ENCODE data around the gene PLEKHG2.
A peak's percentile ranks its signal among the peaks of the same experiment; 100 is the strongest.

Gene PLEKHG2

DNA sequence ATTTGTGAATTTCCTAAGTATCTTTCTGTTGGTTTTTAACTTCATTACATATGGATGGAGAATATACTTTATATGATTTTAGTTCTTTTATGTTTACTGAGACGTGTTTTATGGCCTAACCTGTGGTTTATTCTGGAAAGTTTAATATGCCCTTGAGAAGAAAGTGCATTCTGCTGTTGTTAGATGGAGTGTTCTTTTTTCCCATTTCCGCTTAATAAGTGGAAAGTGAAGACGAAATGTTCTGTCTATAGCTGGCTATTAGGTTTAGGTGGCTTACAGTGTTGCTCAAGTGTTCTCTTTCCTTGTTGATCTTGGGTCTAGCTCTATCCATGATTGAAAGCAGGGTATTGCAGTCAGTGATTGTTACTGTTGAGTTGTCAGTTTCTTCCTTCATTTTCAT lies 50.9 kb downstream of the PLEKHG2 start:
- no peak for DNase-seq

DNA sequence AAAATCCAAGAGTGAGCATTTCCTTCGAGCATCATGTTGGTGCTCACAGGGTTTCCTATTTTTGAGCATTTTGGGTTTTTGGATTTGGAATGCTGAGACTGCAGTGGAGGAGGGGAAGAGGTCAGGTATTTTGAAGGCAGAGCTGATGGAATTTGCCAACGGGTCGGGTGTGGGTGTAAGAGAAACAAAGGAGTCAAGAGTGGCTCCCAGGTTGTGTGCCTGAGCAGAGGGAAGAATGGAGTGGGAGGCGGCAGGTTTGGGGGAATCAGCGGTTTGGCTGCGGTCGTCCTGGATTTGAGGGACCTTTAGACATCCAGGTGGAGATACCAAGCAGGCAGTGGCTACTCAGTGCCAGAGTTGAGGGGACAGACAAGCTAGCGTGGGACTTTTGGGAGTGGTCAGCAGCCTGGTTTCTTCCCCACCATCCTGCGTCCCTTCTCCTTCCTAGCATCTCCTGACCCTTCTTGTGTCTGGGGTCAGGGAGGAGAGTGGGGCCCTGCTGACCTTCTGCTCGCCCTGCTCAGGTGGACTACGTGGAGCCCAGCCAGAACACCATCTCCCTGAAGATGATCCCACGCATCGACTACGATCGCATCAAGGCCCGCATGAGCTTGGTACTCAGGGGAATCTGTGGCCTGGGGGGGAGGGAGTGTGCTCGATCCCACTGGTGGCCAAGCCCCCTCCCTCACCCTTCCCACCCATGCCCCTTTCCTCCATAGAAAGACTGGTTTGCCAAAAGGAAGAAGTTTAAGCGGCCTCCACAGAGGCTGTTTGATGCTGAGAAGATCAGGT lies 53.7 kb downstream of the PLEKHG2 start:
- DNase-seq = no peak

DNA sequence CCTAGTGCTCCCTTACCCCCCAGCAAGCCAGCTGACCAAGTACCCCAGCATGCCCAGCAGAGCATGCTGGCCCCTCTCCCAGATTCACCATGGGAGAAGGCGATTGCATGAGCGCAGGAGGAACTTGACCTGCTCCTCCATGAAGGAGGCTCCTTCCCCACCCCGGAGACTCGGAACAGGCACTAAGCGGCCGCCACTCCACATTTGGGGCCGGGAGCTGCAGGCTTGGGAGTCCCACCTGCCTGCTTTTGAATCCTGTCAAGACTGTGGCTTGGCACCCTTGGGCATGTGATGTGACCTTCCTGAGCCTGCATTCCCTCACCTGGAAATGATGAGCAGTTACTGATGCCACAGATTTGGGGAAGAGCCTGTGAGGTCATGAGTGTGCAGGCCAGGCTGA lies 55.5 kb downstream of the PLEKHG2 start:
- DNase-seq = no peak

DNA sequence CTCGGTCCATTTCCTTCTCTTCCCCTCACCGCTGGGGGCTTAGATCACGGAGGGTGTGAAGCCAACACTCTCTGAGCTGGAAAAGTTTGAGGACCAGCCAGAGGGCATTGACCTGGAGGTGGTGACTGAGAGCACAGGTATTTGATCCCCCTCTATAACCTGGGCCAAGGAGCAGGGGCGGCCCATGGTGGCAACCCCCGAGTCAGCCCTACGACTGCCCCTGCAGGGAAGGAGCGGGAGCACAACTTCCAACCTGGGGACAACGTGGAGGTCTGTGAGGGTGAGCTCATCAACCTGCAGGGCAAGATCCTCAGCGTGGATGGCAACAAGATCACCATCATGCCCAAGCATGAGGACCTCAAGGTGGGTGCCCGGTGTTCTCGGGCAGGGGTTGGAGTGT lies 56.6 kb downstream of the PLEKHG2 start:
- DNase-seq = no peak

DNA sequence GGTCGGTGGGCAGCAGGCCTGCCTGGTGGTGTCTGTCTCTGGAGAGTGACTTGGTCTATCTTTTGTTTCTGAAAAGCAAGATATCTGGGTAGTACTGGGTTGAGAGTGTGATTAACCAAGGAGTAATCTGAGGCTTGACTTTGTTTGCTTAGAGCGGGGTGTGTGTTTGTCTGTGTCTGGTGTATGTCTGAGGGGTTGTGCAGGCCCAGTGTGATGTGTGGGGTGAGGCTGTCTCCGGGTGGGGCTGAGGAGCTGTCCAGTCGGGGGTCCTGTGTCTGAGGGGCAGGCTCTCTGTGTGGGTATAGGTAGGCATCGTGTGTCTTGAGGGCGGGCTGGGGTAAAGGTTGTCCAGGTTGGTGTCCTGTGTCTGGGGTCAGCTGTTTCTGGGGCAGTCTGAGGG lies 57.1 kb downstream of the PLEKHG2 start:
- DNase-seq = no peak

DNA sequence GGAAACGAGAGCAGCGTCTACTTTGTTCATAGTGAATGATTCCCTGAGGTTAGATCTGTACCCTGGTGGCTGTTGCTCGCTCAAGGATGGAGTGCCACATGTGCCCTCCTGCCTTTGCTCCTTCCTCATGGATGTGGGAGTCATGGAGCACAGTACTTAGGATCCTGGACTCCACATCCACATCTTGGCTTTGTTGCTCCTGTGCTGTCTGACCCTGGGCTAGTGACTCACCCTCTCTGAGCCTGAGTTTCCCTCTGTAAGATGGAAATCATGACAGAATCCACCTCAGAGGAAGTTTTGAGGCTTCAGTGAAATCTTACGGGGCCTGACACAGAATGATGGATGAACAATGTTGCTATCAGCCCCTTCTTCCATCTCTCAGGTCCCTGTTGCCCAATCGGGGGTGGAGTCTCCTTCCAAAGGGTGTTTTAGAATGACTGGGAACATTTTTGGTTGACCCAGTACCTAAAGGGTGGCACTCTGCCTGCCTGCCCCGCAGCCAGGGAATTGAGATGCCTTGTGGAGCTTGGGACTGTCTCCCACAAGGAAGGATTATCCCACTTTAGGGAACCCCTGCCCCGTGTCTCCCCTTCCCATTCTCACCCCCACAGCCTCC lies 58.4 kb downstream of the PLEKHG2 start:
- no peak for DNase-seq

DNA sequence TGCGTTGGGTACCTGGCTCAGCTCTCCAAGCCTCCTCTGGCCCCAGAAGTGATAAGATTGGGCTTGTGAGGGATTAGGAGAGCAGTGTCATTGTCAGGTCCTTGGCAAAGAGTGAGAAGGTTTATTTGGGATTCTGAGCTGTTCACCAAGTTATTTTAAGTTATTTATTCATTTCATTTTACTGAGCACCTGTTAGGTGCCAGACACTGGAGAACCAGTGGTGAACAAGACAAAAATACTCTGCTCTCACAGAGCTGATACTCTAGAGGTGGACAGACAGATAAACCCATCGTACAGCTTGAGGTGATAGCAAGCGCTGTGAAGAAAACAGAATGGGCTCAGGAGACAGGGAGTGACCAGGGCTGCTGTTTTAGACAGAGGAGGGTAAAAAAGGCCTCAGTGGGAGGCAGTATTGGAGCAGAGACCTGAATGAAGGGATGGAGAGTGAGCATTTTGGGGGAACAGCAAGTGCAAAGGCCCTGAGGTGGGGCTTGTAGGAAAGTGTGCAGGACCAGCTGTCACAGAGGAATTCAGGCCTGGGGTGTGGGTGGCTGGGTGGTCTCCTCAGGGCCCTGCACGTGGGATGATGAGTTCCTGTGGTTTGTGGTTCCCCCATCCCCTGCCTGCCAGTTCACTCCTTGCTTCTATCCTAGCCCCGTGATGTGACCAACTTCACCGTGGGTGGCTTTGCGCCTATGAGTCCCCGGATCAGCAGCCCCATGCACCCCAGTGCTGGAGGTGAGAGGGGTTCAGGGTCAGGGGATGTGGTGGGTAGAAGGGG lies 59.5 kb downstream of the PLEKHG2 start:
- no peak for DNase-seq

DNA sequence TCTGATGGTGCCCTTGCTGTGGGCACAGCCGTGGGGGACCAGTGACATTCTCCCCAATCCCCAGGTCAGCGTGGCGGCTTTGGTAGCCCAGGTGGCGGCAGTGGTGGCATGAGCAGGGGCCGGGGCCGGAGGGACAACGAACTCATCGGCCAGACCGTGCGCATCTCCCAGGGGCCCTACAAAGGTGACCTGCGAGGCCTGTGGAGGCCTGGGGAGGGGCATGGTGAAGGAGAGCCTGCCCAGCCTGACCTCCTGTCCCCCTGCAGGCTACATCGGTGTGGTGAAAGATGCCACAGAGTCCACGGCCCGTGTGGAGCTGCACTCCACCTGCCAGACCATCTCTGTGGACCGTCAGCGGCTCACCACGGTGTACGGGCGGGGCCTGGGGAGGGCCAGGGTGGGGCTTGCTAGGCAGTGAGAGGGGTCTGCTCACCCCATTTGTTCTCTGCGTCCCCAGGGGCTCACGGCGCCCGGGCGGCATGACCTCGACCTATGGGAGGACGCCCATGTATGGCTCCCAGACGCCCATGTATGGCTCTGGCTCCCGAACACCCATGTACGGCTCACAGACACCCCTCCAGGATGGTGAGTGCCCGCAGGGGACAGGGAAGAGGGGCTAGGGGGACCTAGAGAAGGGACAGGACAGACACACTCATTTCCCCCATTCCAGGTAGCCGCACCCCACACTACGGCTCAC lies 60.4 kb downstream of the PLEKHG2 start:
- no peak for DNase-seq

DNA sequence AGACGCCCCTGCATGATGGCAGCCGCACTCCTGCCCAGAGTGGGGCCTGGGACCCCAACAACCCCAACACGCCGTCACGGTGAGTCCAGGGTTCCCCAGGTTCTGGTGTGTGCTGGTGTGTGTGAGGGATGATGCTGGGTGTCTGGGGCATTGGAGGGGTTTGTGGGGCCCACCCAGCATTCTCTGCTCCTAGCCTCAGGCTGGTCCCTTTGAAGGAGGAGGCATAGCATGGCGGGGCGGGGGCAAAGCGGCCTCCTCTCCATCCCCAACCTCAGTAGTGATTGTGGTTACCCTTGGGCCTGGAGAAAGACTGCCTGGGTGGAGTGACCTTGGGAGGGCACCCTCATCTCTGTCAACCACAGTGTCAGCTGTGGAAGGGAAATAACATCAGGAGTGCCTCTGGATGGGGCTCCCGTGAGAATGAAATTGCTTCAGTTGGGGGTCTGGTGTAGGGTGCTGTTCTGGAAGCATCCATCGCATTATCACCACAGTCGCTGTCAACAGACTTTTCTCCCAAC lies 61.0 kb downstream of the PLEKHG2 start:
- no peak for DNase-seq

DNA sequence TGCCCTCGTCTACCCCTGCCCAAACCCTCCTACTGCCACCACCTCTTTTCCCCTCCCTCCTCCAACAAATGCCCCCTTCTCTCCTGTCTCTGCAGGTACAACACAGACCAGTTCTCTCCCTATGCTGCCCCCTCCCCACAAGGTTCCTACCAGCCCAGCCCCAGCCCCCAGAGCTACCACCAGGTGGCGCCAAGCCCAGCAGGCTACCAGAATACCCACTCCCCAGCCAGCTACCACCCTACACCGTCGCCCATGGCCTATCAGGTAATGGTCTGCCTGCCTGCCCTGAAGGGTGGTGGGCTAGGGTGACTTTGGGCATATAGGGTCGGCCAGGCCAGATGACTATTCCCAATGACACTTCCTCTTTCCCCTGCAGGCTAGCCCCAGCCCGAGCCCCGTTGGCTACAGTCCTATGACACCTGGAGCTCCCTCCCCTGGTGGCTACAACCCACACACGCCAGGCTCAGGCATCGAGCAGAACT lies 61.7 kb downstream of the PLEKHG2 start:
- peak; percentile 72 for DNase-seq

DNA sequence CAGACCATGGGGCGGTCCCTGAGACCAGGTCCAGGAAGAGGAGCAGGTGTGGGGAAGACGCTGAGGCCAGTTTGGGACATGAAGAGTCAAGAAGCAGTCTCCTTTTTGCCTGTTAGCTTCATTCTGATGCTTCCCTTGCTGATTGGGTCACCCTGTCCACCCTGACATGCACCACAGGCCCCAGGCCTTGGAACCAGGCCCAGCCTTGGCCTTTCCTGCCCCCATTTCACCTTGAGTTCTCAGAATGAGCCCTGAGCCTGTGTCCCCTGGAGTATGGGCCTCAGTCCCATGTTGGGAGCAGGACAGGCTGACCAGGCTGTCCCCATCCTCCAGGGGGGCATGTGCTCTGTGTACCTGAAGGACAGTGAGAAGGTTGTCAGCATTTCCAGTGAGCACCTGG lies 63.3 kb downstream of the PLEKHG2 start:
- DNase-seq = no peak
